ENCODE results near the gene PLET1.

Gene PLET1

GRCh38 chr11:112270551-112271180 is 10.0 kb upstream of the PLET1 start:
- DNase-seq (ENCODE audit: low read depth): no peak
- TF ChIP-seq CTCF (IDR thresholded peaks at IDR 0.05; ENCODE audit: control insufficient read depth, insufficient read depth, low read depth, low read length, missing control alignments): no peak
- H3K4me3 ChIP-seq (ENCODE audit: control insufficient read depth, low read depth, low read length): no peak overlapping the region

- DNase-seq (ENCODE audit: low read depth): no peak
- no peak for TF ChIP-seq CTCF (IDR thresholded peaks at IDR 0.05; ENCODE audit: control insufficient read depth, insufficient read depth, low read depth, low read length, missing control alignments)
- no peak overlapping the region for H3K4me3 ChIP-seq (ENCODE audit: control insufficient read depth, low read depth, low read length)
Observed at GRCh38 chr11:112269139-112269538, 8.5 kb upstream of the PLET1 start.

- DNase-seq (ENCODE audit: low read depth): no peak
- H3K4me3 ChIP-seq (ENCODE audit: control insufficient read depth, low read depth, low read length): no peak overlapping the region
- no peak for TF ChIP-seq CTCF (IDR thresholded peaks at IDR 0.05; ENCODE audit: control insufficient read depth, insufficient read depth, low read depth, low read length, missing control alignments)
Observed at GRCh38 chr11:112268406-112268805, 7.7 kb upstream of the PLET1 start.

GRCh38 chr11:112267188-112267591 is 6.5 kb upstream of the PLET1 start:
- H3K4me3 ChIP-seq (ENCODE audit: control insufficient read depth, low read depth, low read length): no peak overlapping the region
- TF ChIP-seq CTCF (IDR thresholded peaks at IDR 0.05; ENCODE audit: control insufficient read depth, insufficient read depth, low read depth, low read length, missing control alignments): no peak
- DNase-seq (ENCODE audit: low read depth): no peak

GRCh38 chr11:112266410-112266778 is 5.7 kb upstream of the PLET1 start:
- TF ChIP-seq CTCF (IDR thresholded peaks at IDR 0.05; ENCODE audit: control insufficient read depth, insufficient read depth, low read depth, low read length, missing control alignments): no peak

GRCh38 chr11:112265659-112266409 is 5.2 kb upstream of the PLET1 start:
- TF ChIP-seq CTCF (IDR thresholded peaks at IDR 0.05; ENCODE audit: control insufficient read depth, insufficient read depth, low read depth, low read length, missing control alignments): no peak
- H3K4me3 ChIP-seq (ENCODE audit: control insufficient read depth, low read depth, low read length): no peak overlapping the region
- no peak for DNase-seq (ENCODE audit: low read depth)

More at GRCh38 chr11:112266410-112266778, 5.7 kb upstream of the PLET1 start:
- H3K4me3 ChIP-seq (ENCODE audit: control insufficient read depth, low read depth, low read length): no peak overlapping the region
- no peak for DNase-seq (ENCODE audit: low read depth)
